DND-41 (cell line): ENCODE measurements around the gene KRTAP10-7.

Experiments used
- EZH2 ChIP-seq: IDR thresholded peaks from 3 replicates; pipeline ENCODE4 v1.6.1; 2012; ENCODE audit warnings: borderline replicate concordance, low read depth, mild to moderate bottlenecking, moderate library complexity, low read length, inconsistent platforms; ENCODE audit not compliant: severe bottlenecking
- TF ChIP-seq, protein P1 (sequence below): IDR thresholded peaks from 2 replicates; pipeline ENCODE4 v1.5.1; 2012; ENCODE audit warnings: borderline replicate concordance, low read length, moderate library complexity, mild to moderate bottlenecking; ENCODE audit not compliant: poor library complexity, severe bottlenecking; ENCODE audit errors: extremely low read depth

DNA sequence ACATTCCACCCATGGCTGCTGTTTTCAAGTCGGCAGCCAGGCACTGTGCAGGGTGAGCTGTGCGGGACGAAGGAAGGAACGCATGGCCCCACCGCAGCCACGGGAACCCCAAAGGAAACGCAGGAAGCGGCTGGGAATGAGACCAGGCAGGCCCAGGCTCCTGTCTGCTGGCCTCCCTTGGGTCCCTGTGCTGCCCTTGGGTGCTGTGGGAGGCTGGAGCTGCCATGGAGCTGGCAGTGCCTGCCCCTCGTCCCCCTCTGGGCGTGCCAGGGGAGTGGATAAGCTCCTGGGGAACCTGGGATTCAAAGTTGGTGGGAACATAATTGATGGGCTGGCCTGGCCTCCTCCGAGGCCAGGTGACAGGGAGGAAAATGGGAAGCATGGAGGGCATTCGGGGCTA, 32.1 kb upstream of the KRTAP10-7 start:
- TF ChIP-seq, protein P1, sequence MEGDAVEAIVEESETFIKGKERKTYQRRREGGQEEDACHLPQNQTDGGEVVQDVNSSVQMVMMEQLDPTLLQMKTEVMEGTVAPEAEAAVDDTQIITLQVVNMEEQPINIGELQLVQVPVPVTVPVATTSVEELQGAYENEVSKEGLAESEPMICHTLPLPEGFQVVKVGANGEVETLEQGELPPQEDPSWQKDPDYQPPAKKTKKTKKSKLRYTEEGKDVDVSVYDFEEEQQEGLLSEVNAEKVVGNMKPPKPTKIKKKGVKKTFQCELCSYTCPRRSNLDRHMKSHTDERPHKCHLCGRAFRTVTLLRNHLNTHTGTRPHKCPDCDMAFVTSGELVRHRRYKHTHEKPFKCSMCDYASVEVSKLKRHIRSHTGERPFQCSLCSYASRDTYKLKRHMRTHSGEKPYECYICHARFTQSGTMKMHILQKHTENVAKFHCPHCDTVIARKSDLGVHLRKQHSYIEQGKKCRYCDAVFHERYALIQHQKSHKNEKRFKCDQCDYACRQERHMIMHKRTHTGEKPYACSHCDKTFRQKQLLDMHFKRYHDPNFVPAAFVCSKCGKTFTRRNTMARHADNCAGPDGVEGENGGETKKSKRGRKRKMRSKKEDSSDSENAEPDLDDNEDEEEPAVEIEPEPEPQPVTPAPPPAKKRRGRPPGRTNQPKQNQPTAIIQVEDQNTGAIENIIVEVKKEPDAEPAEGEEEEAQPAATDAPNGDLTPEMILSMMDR = no peak
- TF ChIP-seq EZH2 = no peak
